Stimulated activated CD4-positive, alpha-beta T cell treated with anti-CD3 and anti-CD28 coated beads, TNF-alpha, amount 100 ng/mL, for 4 hours (primary cell): ENCODE results near the gene FUT8.
"Not testable (repeated sequence)": the region's sequence is repeated elsewhere in the genome, so short reads cannot be mapped to it uniquely, and the experiment has no call there.

Experiments used
- DNase-seq, 3 experiments: peaks; one replicate each; pipeline ENCODE4 v3.0.0-alpha.2; 2020; ENCODE audit warnings: low read depth in 3 of 3

The FUT8 gene

GRCh38 chr14:65622703-65623102 is 210.2 kb downstream of the FUT8 start:
- no peak for DNase-seq

DNA sequence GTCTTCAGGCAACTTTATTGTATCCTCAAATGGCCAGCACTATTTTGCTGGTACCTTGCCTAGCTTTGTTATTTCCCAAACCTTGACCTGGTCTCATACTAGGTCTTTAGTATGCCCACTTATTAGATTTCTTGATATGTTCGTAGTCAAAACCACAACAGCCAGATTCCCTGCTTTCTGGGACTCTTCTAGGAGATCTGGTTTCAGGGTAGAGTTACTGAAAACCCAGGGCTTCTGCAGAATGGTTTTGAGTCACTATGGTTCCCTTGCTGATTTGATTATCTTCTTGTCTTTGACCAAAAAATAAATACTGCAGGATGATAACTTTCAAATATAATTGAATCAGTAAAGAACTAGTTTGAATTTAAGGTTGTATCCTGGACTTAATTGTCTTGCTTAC is 211.2 kb downstream of the FUT8 start:
- no peak for DNase-seq

DNA sequence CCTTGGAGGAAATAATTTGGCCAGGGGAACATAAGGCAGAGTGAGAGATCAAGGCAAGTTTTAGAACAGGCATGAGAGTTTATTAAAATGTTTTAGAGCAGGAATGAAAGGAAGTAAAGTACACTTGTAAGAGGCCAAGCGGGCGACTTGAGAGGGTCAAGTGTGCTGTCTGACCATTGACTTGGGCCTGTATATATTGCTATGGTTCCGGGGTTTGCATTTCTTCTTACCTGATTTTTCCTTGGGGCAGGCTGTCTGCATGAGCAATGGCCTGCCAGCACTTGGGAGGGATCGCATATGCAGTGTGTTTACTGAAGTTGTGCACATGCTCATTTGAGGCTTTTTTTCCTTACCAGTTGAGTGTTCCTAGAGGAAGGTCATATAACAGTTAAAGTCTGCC is 214.8 kb downstream of the FUT8 start:
- DNase-seq, result no peak

GRCh38 chr14:65628664-65629063 is 216.1 kb downstream of the FUT8 start:
- no peak for DNase-seq

DNA sequence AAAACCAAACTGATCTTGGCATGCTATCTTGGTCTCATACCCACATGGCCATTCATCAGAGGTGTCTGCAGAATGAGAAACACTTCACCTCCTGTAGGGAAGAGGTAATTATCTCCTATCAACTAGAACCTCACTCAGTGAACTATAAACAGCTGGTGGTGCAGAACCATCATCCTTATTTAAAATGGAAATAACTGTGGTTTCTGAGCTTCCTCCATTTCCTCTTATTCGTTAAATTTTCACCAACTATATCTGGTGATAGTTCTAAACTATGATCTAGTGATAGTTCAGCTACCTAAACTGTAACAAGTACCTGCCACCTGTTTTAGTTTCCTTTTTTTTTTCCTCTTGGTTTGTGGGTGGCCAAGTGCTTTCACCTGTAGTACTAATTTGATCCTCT is 218.5 kb downstream of the FUT8 start:
- DNase-seq, result no peak

- DNase-seq, result no peak
Observed at GRCh38 chr14:65632487-65632886, 220.0 kb downstream of the FUT8 start.

GRCh38 chr14:65633666-65634065 is 221.1 kb downstream of the FUT8 start:
- DNase-seq, result not testable (repeated sequence)

DNA sequence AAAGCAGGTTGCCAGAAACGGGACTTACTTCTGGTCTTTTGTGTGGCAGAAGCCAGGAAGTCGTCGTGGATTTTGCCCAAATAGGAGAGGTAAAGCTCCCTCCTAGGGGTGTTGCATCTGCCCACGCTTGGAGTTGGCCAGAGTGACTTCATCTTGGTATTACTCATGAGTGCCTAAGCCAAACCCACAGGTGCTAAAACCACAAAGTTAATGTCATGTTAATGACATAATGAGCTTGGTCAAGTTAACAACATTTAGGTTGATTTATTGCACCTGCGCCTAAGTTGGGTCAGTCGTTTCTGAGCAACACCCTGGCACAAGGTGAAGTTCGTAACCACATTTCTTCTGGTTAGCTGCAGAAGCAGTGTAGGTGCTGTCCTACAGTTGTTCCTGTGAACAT is 225.2 kb downstream of the FUT8 start:
- DNase-seq, result peak in 1 of 3 experiments; percentile 0

DNA sequence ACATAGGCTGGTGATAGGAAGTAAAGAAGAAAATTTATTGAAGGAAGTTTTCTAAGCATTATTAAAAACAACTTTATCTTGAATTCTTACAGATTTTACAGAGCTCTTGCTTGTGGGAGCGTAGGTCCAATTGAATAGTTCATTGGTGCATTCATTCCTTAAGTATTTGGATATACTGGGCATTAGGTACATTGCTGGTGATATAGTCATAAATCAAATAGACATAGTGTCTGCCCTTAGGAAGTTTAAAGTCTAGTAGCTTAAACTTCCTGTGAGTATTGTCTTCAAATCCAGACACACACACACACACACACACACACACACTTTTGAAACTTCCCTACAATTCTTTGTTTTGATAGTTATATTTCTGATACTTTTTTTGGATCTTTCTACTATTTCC is 226.7 kb downstream of the FUT8 start:
- no peak for DNase-seq

DNA sequence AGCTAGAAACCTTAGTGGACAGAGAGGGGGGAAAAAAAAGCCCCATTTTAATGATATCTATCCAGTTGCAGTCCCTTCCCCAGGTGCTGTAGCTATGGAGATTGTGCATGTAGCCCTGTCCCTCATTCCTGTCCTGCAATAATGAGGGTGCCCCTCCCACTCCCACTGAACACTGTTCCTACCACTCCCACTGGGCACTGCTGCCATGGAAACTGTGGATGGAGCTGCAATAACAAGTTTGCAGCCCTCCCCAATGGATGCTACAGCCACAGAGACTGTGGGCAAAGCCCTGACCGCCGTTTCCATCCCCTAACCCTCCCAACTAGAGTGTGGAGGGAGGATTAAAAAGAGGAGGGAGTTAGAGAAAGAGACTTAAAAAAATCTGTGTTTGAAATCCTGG is 238.3 kb downstream of the FUT8 start:
- no peak for DNase-seq

- no peak for DNase-seq
Observed at GRCh38 chr14:65656554-65656953, 244.0 kb downstream of the FUT8 start.

DNA sequence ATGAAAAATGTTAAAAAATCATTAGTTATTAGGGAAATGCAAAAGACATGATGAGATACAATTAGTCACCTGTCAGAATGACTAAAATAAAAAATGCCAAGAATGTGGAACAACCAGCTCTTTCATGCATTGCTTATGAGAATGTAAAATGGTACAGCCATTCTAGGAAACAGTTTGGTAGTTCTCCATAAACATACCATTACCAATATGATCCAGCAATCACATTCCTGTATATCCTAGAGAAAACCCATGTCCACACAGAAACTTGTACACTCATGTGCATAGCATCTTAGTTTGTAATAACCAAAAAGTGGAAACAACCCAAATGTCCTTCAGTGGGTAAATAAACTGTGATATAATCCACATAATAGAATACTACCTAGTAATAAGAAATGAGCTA is 245.7 kb downstream of the FUT8 start:
- no peak for DNase-seq

- no peak for DNase-seq
Observed at GRCh38 chr14:65661865-65662264, 249.3 kb downstream of the FUT8 start.

DNA sequence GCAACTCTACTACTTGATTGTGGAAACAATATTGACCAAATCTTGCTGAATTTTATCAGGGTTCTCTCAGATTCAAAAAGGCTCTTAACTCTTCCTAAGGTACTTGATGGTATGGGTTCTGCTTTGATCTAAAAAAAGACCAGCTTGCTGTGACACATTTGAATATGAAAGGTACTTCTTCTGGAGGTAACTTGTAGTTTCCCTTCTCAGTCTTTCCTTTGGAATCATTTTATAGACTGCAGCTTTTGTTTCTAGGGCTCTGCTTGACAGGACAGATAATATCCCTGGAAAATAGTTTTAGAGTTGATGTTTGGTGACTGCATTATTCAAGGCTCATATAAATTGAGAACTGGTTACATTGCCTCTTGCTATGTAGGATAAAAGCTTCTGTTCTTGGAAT is 251.9 kb downstream of the FUT8 start:
- DNase-seq, result no peak

DNA sequence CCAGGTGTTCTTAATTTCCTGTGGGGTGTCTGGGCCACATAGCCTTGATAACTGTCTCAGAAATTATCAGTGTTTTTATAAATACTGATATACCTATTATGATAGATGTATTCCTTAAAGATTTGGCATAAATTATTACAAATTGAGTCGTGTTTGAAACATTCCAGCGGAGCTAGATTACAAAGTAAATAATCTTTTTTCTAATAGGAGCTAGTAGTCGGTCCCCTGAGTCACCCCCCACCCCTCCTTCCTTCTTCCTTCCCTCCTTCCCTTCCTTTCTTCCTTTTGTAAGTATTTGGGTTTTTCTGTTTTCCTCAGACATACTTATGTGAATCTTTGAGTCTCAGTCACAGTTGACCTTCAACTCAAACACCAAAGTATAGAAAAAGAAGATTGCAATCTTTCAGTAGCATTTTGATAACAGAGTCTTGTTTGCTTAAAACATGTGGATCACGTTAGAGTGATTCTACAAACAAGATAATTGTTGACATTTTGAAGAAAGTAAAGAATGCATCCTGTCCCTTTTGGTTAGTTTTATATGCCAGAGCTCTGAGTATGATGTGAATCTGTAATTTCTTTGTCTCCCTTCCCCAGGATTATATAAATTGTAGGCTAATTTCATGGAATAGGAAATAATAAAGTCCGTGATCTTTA is 264.0 kb downstream of the FUT8 start:
- no peak for DNase-seq

DNA sequence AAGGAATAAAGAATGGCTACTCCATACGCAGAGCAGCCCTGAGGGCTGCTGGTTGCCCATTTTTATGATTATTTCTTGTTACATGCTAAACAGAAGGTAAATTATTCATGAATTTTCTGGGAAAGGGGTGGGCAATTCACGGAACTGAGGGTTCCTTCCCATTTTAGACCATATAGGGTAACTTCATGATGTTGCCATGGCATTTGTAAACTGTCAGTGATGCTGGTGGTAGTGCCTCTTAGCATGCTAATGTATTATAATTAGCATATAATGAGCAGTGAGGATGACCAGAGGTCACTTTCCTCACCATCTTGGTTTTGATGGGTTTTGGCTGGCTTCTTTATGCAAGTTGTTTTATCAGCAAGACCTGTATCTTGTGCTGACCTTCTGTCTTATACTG is 273.0 kb downstream of the FUT8 start:
- DNase-seq, result no peak

GRCh38 chr14:65686761-65687160 is 274.2 kb downstream of the FUT8 start:
- no peak for DNase-seq

DNA sequence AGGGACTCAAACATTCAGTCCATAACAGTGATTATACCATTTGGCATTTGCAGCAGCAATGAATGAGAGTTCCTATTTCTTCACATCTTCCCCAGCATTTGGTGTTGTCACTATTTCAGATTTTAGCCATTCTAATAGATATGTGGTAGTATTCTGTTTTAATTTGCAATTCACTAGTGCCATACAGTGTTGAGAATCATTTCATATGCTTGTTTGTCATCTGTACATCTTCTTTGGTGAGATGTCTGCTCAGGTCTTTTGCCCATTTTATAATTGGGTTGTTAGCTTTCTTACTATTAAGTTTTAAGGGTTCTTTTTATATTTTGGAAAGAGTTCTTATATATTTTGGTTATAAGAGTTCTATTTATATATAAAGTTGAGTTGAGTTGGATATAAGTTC is 276.5 kb downstream of the FUT8 start:
- DNase-seq, result no peak

DNA sequence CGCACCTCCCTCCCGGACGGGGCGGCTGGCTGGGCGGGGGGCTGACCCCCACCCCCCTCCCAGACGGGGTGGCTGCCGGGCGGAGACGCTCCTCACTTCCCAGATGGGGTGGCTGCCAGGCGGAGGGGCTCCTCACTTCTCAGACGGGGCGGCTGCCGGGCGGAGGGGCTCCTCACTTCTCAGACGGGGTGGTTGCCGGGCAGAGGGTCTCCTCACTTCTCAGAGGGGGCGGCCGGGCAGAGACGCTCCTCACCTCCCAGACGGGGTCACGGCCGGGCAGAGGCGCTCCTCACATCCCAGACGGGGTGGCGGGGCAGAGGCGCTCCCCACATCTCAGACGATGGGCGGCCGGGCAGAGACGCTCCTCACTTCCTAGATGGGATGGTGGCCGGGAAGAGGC is 280.0 kb downstream of the FUT8 start:
- DNase-seq, result not testable (repeated sequence)

GRCh38 chr14:65696801-65697200 is 284.3 kb downstream of the FUT8 start:
- no peak for DNase-seq

DNA sequence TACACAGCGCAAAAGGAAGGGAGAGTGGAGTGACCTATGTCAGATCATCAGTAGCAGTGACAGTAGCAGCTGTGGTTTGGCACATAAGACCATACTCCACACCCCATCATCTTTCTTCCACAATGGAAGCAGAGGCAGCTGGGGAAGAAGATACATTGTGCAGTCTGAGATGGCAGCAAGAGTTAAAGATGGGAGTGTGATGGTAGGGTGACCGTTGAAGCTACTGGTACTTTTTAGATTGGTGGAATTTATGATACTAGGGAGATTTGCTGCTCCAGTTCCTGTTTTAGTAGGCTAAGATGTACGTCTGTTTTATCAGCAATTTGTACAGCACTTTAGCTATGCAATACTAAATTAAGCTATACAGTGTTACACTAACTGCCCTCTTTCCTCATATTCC is 291.0 kb downstream of the FUT8 start:
- DNase-seq, result no peak

- DNase-seq, result no peak
Observed at GRCh38 chr14:65703996-65704395, 291.5 kb downstream of the FUT8 start.

GRCh38 chr14:65704437-65704836 is 291.9 kb downstream of the FUT8 start:
- DNase-seq, result no peak

- no peak for DNase-seq
Observed at GRCh38 chr14:65704850-65705249, 292.3 kb downstream of the FUT8 start.
